HepG2 (cell line): ENCODE data around the gene DCST2. TPM values are rescaled to one million over a fixed set of nuclear protein-coding genes. Genes with fewer than 3 reads are reported as not detected.

Experiments
- GABPB1 ChIP-seq: IDR thresholded peaks from 2 replicates; pipeline ENCODE4 v1.6.1; 2016; ENCODE audit warnings: mild to moderate bottlenecking, missing genetic modification reagents, moderate library complexity, missing compliant biosample characterization
- NFYC ChIP-seq: IDR thresholded peaks from 2 replicates; pipeline ENCODE4 v1.6.1; 2016; ENCODE audit warnings: missing genetic modification reagents, missing compliant biosample characterization
- RAD21 ChIP-seq: fragments of 450-650 bp; formaldehyde crosslinking; IDR thresholded peaks from 2 replicates; pipeline ENCODE4 v1.5.0; 2020; ENCODE audit warnings: mild to moderate bottlenecking
- ZBTB8A ChIP-seq: sonication (generic); formaldehyde crosslinking; IDR thresholded peaks from 2 replicates; pipeline ENCODE4 v1.4.0; 2020; ENCODE audit warnings: mild to moderate bottlenecking, low read depth, missing genetic modification reagents, borderline replicate concordance
- ZNF225 ChIP-seq: sonication (generic); formaldehyde crosslinking; IDR thresholded peaks from 2 replicates; pipeline ENCODE4 v1.4.0; 2020; ENCODE audit warnings: mild to moderate bottlenecking, missing genetic modification reagents
- ZNF263 ChIP-seq: sonication (generic); formaldehyde crosslinking; IDR thresholded peaks from 2 replicates; pipeline ENCODE4 v1.4.0; 2020; ENCODE audit warnings: missing genetic modification reagents
- ZNF329 ChIP-seq: sonication (generic); formaldehyde crosslinking; IDR thresholded peaks from 2 replicates; pipeline ENCODE4 v1.9.0; 2021; ENCODE audit warnings: low read depth, mild to moderate bottlenecking, missing genetic modification reagents
- ZNF558 ChIP-seq: sonication (generic); formaldehyde crosslinking; IDR thresholded peaks from 2 replicates; pipeline ENCODE4 v1.9.0; 2022; ENCODE audit warnings: mild to moderate bottlenecking, missing genetic modification reagents, borderline replicate concordance
- ZNF615 ChIP-seq: sonication (generic); formaldehyde crosslinking; IDR thresholded peaks from 2 replicates; pipeline ENCODE4 v1.5.0; 2020; ENCODE audit warnings: mild to moderate bottlenecking, missing genetic modification reagents, borderline replicate concordance
- ZNF766 ChIP-seq: sonication (generic); formaldehyde crosslinking; IDR thresholded peaks from 2 replicates; pipeline ENCODE4 v1.5.0; 2020; ENCODE audit warnings: missing genetic modification reagents, borderline replicate concordance
- polyA plus RNA-seq, 8 experiments: library from polyadenylated mRNA; depleted of rRNA in 3 of 8; stranded (reverse) in 7 of 8; unstranded in 1 of 8; fragments of >200 nt; fragmentation: Illumina TruSeq in 4 of 8; extraction: Trizol in 4 of 8; gene quantifications; 2 replicates each; pipeline versions ENCODE4 v1.2.1 to v1.2.3, GENCODE V29; 2011 to 2016; ENCODE audit warnings: low read depth in 4 of 8, missing spikeins in 1 of 8, mixed read lengths in 1 of 8; ENCODE audit not compliant: insufficient read depth in 1 of 8
- total RNA-seq, 5 experiments: library from RNA; depleted of rRNA; stranded (reverse); fragments of >200 nt; fragmentation: Illumina TruSeq; extraction: Trizol; gene quantifications; 2 replicates each; pipeline ENCODE4 v1.2.3, GENCODE V29; 2016; ENCODE audit warnings: low read depth in 1 of 5
- TF ChIP-seq, protein P1 (sequence below): sonication (generic); formaldehyde crosslinking; IDR thresholded peaks from 2 replicates; pipeline ENCODE4 v1.4.0; 2020; ENCODE audit warnings: missing genetic modification reagents
- TF ChIP-seq, protein P2 (sequence below): IDR thresholded peaks from 2 replicates; pipeline ENCODE4 v1.6.1; 2016; ENCODE audit warnings: low read depth, borderline replicate concordance
- TF ChIP-seq, protein P3 (sequence below): sonication (generic); formaldehyde crosslinking; IDR thresholded peaks from 2 replicates; pipeline ENCODE4 v1.5.0; 2020; ENCODE audit warnings: mild to moderate bottlenecking, missing genetic modification reagents, borderline replicate concordance
- TF ChIP-seq, protein P4 (sequence below): sonication (generic); formaldehyde crosslinking; IDR thresholded peaks from 2 replicates; pipeline ENCODE4 v1.5.1; 2020; ENCODE audit warnings: missing genetic modification reagents, mild to moderate bottlenecking, borderline replicate concordance
- TF ChIP-seq, protein P5 (sequence below): sonication (generic); formaldehyde crosslinking; IDR thresholded peaks from 2 replicates; pipeline ENCODE4 v1.5.0; 2020; ENCODE audit warnings: missing genetic modification reagents

DCST2 gene
- total and polyA plus RNA-seq, 2 of the 13 experiments (the other 11 are each of a cell fraction or from before 2014, with no cell fraction given): 0.74 TPM; not detected in 1

DNA sequence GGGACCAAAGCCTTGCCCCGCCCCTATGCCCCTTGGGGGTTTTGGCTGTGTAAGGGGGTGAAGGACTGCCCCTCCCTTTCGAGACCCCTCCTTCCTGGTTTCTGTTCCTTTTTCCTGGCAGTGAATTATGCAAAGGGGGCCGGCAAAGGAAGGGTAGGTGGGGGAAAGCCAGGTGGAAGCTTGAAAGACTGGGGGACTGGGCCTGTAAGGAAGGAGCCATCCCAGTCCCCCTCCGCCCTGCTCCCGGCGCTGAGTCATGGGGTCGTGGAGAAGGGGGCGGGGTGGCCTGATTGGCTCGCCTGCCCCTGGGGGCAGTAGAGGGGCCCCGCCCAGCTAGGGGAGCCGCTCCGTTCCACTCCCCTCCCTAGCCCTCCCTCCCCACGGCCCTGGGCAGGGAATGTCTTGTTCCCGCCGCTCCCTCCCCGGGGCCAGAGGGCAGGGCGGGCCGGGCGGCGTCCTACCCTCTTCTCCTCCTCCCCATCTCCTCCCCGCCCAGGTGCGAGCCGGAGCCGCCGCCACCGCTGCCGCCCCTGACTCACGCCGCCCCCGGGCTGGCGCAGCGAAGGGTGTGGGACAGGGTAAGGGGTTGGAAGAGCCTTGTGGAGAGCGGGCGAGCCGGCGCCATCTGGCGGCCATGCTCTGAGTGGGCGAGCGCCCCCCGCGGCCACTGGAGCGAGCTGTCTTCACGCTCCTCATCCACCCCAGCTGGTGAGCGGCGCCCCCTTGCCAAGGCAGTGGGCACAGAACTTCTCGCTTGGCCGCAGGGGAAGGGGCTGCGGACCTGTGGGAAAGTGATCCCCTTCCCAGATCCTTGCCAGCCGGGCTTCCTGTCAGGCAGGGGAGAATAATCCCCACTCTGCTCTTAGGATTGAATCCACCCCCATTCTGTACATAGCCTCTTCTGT lies 16.3 kb downstream of the DCST2 start (continued):
- TF ChIP-seq, protein P1, sequence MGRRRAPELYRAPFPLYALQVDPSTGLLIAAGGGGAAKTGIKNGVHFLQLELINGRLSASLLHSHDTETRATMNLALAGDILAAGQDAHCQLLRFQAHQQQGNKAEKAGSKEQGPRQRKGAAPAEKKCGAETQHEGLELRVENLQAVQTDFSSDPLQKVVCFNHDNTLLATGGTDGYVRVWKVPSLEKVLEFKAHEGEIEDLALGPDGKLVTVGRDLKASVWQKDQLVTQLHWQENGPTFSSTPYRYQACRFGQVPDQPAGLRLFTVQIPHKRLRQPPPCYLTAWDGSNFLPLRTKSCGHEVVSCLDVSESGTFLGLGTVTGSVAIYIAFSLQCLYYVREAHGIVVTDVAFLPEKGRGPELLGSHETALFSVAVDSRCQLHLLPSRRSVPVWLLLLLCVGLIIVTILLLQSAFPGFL (CRISPR knock-in tag): no peak
- TF ChIP-seq, protein P2, sequence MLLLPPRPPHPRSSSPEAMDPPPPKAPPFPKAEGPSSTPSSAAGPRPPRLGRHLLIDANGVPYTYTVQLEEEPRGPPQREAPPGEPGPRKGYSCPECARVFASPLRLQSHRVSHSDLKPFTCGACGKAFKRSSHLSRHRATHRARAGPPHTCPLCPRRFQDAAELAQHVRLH (CRISPR knock-in tag): peak; percentile 90
- TF ChIP-seq ZBTB8A (CRISPR knock-in tag) (peak; percentile 25; the same call in 1 of the 2 replicates), ZNF329 (CRISPR knock-in tag) (no peak), ZNF766 (CRISPR knock-in tag) (peak; percentile 72; the same call in 1 of the 2 replicates), ZNF225 (peak; percentile 72; the same call in 1 of the 2 replicates), RAD21 (peak; percentile 99), ZNF558 (peak; percentile 59; the same call in 1 of the 2 replicates), GABPB1 (CRISPR knock-in tag) (peak; percentile 88), ZNF615 (CRISPR knock-in tag) (0 out of 2 replicates have a peak, but pooled peaks have one; percentile 94), NFYC (CRISPR knock-in tag) (peak; percentile 49), ZNF263 (CRISPR knock-in tag) (peak; percentile 49; the same call in 1 of the 2 replicates)
- TF ChIP-seq, protein P3, sequence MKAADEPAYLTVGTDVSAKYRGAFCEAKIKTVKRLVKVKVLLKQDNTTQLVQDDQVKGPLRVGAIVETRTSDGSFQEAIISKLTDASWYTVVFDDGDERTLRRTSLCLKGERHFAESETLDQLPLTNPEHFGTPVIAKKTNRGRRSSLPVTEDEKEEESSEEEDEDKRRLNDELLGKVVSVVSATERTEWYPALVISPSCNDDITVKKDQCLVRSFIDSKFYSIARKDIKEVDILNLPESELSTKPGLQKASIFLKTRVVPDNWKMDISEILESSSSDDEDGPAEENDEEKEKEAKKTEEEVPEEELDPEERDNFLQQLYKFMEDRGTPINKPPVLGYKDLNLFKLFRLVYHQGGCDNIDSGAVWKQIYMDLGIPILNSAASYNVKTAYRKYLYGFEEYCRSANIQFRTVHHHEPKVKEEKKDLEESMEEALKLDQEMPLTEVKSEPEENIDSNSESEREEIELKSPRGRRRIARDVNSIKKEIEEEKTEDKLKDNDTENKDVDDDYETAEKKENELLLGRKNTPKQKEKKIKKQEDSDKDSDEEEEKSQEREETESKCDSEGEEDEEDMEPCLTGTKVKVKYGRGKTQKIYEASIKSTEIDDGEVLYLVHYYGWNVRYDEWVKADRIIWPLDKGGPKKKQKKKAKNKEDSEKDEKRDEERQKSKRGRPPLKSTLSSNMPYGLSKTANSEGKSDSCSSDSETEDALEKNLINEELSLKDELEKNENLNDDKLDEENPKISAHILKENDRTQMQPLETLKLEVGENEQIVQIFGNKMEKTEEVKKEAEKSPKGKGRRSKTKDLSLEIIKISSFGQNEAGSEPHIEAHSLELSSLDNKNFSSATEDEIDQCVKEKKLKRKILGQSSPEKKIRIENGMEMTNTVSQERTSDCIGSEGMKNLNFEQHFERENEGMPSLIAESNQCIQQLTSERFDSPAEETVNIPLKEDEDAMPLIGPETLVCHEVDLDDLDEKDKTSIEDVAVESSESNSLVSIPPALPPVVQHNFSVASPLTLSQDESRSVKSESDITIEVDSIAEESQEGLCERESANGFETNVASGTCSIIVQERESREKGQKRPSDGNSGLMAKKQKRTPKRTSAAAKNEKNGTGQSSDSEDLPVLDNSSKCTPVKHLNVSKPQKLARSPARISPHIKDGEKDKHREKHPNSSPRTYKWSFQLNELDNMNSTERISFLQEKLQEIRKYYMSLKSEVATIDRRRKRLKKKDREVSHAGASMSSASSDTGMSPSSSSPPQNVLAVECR (CRISPR knock-in tag): peak; percentile 90
- TF ChIP-seq, protein P4, sequence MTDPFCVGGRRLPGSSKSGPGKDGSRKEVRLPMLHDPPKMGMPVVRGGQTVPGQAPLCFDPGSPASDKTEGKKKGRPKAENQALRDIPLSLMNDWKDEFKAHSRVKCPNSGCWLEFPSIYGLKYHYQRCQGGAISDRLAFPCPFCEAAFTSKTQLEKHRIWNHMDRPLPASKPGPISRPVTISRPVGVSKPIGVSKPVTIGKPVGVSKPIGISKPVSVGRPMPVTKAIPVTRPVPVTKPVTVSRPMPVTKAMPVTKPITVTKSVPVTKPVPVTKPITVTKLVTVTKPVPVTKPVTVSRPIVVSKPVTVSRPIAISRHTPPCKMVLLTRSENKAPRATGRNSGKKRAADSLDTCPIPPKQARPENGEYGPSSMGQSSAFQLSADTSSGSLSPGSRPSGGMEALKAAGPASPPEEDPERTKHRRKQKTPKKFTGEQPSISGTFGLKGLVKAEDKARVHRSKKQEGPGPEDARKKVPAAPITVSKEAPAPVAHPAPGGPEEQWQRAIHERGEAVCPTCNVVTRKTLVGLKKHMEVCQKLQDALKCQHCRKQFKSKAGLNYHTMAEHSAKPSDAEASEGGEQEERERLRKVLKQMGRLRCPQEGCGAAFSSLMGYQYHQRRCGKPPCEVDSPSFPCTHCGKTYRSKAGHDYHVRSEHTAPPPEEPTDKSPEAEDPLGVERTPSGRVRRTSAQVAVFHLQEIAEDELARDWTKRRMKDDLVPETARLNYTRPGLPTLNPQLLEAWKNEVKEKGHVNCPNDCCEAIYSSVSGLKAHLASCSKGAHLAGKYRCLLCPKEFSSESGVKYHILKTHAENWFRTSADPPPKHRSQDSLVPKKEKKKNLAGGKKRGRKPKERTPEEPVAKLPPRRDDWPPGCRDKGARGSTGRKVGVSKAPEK: 0 out of 2 replicates have a peak, but pooled peaks have one; percentile 37
- TF ChIP-seq, protein P5, sequence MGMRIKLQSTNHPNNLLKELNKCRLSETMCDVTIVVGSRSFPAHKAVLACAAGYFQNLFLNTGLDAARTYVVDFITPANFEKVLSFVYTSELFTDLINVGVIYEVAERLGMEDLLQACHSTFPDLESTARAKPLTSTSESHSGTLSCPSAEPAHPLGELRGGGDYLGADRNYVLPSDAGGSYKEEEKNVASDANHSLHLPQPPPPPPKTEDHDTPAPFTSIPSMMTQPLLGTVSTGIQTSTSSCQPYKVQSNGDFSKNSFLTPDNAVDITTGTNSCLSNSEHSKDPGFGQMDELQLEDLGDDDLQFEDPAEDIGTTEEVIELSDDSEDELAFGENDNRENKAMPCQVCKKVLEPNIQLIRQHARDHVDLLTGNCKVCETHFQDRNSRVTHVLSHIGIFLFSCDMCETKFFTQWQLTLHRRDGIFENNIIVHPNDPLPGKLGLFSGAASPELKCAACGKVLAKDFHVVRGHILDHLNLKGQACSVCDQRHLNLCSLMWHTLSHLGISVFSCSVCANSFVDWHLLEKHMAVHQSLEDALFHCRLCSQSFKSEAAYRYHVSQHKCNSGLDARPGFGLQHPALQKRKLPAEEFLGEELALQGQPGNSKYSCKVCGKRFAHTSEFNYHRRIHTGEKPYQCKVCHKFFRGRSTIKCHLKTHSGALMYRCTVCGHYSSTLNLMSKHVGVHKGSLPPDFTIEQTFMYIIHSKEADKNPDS: no peak
